Liver (tissue), 9 donors: ENCODE results near the gene FBXW7. TPM values are rescaled to one million over a fixed set of nuclear protein-coding genes. Genes with fewer than 3 reads are reported as not detected.
A peak's percentile ranks its signal among the peaks of the same experiment; 100 is the strongest.

Experiments
- DNase-seq: peaks from one replicate; pipeline ENCODE4 v3.0.0-alpha.2; 2017; ENCODE audit warnings: low spot score
- H3K27ac ChIP-seq, 2 donors: one replicate each; pipeline ENCODE4 v1.7.0; 2013; ENCODE audit warnings: inconsistent platforms in 2 of 2, low read length in 2 of 2, control low read depth in 1 of 2, low read depth in 1 of 2, mild to moderate bottlenecking in 1 of 2
- H3K27me3 ChIP-seq, 4 donors: one replicate each; pipeline versions ENCODE4 v1.6.1 to v1.7.0; 2013; ENCODE audit warnings: low read length in 3 of 4, inconsistent platforms in 1 of 4, mild to moderate bottlenecking in 1 of 4, moderate library complexity in 1 of 4; ENCODE audit not compliant: control insufficient read depth in 4 of 4, insufficient read depth in 4 of 4
- H3K36me3 ChIP-seq, 4 donors: one replicate each; pipeline versions ENCODE4 v1.6.1 to v1.7.0; 2013; ENCODE audit warnings: low read length in 3 of 4, mild to moderate bottlenecking in 3 of 4, low read depth in 1 of 4, moderate library complexity in 1 of 4; ENCODE audit not compliant: control insufficient read depth in 4 of 4, insufficient read depth in 3 of 4
- H3K4me1 ChIP-seq, 4 donors: one replicate each; pipeline versions ENCODE4 v1.6.1 to v1.7.0; 2013; ENCODE audit warnings: low read length in 3 of 4, mild to moderate bottlenecking in 3 of 4, moderate library complexity in 1 of 4; ENCODE audit not compliant: control insufficient read depth in 4 of 4, insufficient read depth in 4 of 4
- H3K4me3 ChIP-seq, 3 donors: one replicate each; pipeline versions ENCODE4 v1.6.1 to v1.7.0; 2013; ENCODE audit warnings: low read length in 3 of 3, control low read depth in 1 of 3, low read depth in 1 of 3, mild to moderate bottlenecking in 1 of 3
- H3K9ac ChIP-seq, 2 donors: one replicate each; pipeline ENCODE4 v1.7.0; 2013; ENCODE audit warnings: low read length in 2 of 2, mild to moderate bottlenecking in 2 of 2, moderate library complexity in 2 of 2, control low read depth in 1 of 2, low read depth in 1 of 2
- H3K9me3 ChIP-seq, 4 donors: one replicate each; pipeline versions ENCODE4 v1.6.1 to v1.7.0; 2013; ENCODE audit warnings: low read length in 3 of 4; ENCODE audit not compliant: control insufficient read depth in 4 of 4
- CTCF ChIP-seq: fragments of 150-350 bp; IDR thresholded peaks from 2 replicates; pipeline ENCODE4 v1.5.1; 2017; ENCODE audit warnings: improper control_type of control experiment, low read depth, low read length; ENCODE audit not compliant: missing input control
- EGR1 ChIP-seq, 2 donors: IDR thresholded peaks; 2 replicates each; pipeline ENCODE4 v1.6.1; 2016 to 2018; ENCODE audit warnings: antibody characterized with exemption in 2 of 2, low read depth in 2 of 2
- FOXA1 ChIP-seq: IDR thresholded peaks from 2 replicates; pipeline ENCODE4 v1.6.1; 2016; ENCODE audit warnings: antibody characterized with exemption
- FOXA2 ChIP-seq: IDR thresholded peaks from 2 replicates; pipeline ENCODE4 v1.6.1; 2016; ENCODE audit warnings: antibody characterized with exemption
- GABPA ChIP-seq, 2 donors: IDR thresholded peaks in 1 of 2; conservative IDR thresholded peaks in 1 of 2; 2 replicates each; pipeline ENCODE4 v1.6.1; 2016; ENCODE audit warnings: antibody characterized with exemption in 2 of 2, mild to moderate bottlenecking in 1 of 2, moderate library complexity in 1 of 2
- HNF4G ChIP-seq: IDR thresholded peaks from 2 replicates; pipeline ENCODE4 v1.6.1; 2016; ENCODE audit warnings: antibody characterized with exemption
- JUND ChIP-seq, 2 donors: IDR thresholded peaks; 2 replicates each; pipeline ENCODE4 v1.6.1; 2016; ENCODE audit warnings: antibody characterized with exemption in 2 of 2
- NR2F2 ChIP-seq: IDR thresholded peaks from 2 replicates; pipeline ENCODE4 v1.6.1; 2016; ENCODE audit warnings: antibody characterized with exemption
- RAD21 ChIP-seq, 2 donors: IDR thresholded peaks; 2 replicates each; pipeline ENCODE4 v1.6.1; 2016; ENCODE audit warnings: antibody characterized with exemption in 2 of 2, mild to moderate bottlenecking in 2 of 2
- RXRA ChIP-seq, 2 donors: IDR thresholded peaks; 2 replicates each; pipeline ENCODE4 v1.6.1; 2017 to 2018; ENCODE audit warnings: antibody characterized with exemption in 2 of 2, mild to moderate bottlenecking in 1 of 2
- SP1 ChIP-seq: IDR thresholded peaks from 2 replicates; pipeline ENCODE4 v1.6.1; 2018; ENCODE audit warnings: antibody characterized with exemption, mild to moderate bottlenecking
- TAF1 ChIP-seq: conservative IDR thresholded peaks from 2 replicates; pipeline ENCODE4 v1.6.1; 2016; ENCODE audit warnings: antibody characterized with exemption, mild to moderate bottlenecking
- YY1 ChIP-seq: IDR thresholded peaks from 2 replicates; pipeline ENCODE4 v1.6.1; 2016; ENCODE audit warnings: antibody characterized with exemption, mild to moderate bottlenecking
- WGBS: extraction: QIAGEN DNeasy Blood & Tissue Kit; methylation state at CpG from one replicate; pipeline ENCODE4 v1.1.7; 2013; 5-methylcytosine and 5-hydroxymethylcytosine counted together
- polyA plus RNA-seq, 2 donors: library from polyadenylated mRNA; stranded (reverse) in 1 of 2; unstranded in 1 of 2; fragments of 200-250 nt in 1 of 2; fragments of >200 nt in 1 of 2; fragmentation: Nextera tagmentation in 1 of 2; extraction: Ambion mirVana in 1 of 2; gene quantifications; one replicate each; pipeline versions ENCODE4 v1.2.1 to v1.2.3, GENCODE V29; 2013 to 2015
- total RNA-seq, 2 donors: library from RNA; depleted of rRNA; stranded (reverse); fragments of >200 nt; gene quantifications; one replicate each; pipeline ENCODE4 v1.2.3, GENCODE V29; 2014
- TF ChIP-seq, protein P1 (sequence below): IDR thresholded peaks from 2 replicates; pipeline ENCODE4 v1.6.1; 2016; ENCODE audit warnings: antibody characterized with exemption
- TF ChIP-seq, protein P2 (sequence below): IDR thresholded peaks from 2 replicates; pipeline ENCODE4 v1.6.1; 2016; ENCODE audit warnings: antibody characterized with exemption
- TF ChIP-seq, protein P3 (sequence below): IDR thresholded peaks from 2 replicates; pipeline ENCODE4 v1.6.1; 2016; ENCODE audit warnings: antibody characterized with exemption
- donor health status: healthy.
- donor health status: healthy.
- donor health status: healthy.
- donor health status: healthy.
- donor health status: healthy.

FBXW7 gene
- total and polyA plus RNA-seq, 4 donors, result 4.0 to 56.9 (median 16.1) TPM

DNA sequence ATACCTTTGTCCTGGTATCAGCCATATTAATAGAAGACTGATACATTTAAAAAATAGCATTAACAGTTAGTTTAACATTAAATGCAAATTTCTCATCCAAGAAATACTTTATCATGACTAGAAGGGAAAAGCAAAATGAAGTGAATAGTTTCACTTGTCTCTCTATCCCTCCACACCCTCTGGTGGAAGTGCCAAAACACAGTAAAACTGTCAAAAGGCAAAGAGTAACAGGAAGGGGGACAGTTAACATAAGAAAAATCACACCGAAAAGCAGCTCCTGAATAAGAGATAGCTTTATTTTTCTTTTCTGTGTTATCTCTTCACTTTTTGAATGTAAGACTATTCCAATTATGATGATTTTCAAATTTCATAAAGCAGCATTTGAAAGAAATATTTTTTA, 187.2 kb downstream of the FBXW7 start:
- no peak for DNase-seq
- no peak overlapping the region for H3K4me3 ChIP-seq
- H3K9ac ChIP-seq, result no peak overlapping the region
- TF ChIP-seq RAD21 (IDR thresholded peaks at IDR 0.05), result peak; percentile 29 to 50
- no peak for TF ChIP-seq JUND (IDR thresholded peaks at IDR 0.05)
- no peak for TF ChIP-seq TAF1
- no peak for TF ChIP-seq FOXA1
- TF ChIP-seq EGR1 (IDR thresholded peaks at IDR 0.05; ENCODE audit: low read depth in 2 of 2), result no peak
- no peak for TF ChIP-seq GABPA (IDR thresholded peaks at IDR 0.05 in 1 of 2, conservative IDR thresholded peaks at IDR 0.05 in 1 of 2)
- TF ChIP-seq, protein P1, sequence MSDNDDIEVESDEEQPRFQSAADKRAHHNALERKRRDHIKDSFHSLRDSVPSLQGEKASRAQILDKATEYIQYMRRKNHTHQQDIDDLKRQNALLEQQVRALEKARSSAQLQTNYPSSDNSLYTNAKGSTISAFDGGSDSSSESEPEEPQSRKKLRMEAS, result no peak
- no peak for TF ChIP-seq FOXA2
- no peaks in the 10 kb centered on the region for H3K9me3 ChIP-seq
- no peak overlapping the region for H3K27ac ChIP-seq
- 68% methylated on average over 1 of the region's 1 CpG for WGBS
- no peaks in the 10 kb centered on the region for H3K27me3 ChIP-seq
- peaks cover 0 to 4% (median 3%) of the 10 kb centered on the region in 4 donors for H3K4me1 ChIP-seq
- peaks cover 0 to 10% (median 2%) of the 10 kb centered on the region in 4 donors for H3K36me3 ChIP-seq

- WGBS, result 99% methylated on average over 4 of the region's 4 CpGs
- Histone ChIP-seq H3K27ac (no peak overlapping the region), H3K9me3 (no peaks in the 10 kb centered on the region), H3K4me3 (no peak overlapping the region), H3K4me1 (no peaks in the 10 kb centered on the region), H3K27me3 (no peaks in the 10 kb centered on the region), H3K36me3 (peaks cover 0 to 10% (median 3%) of the 10 kb centered on the region in 4 donors), H3K9ac (no peak overlapping the region)
- TF ChIP-seq YY1 (no peak), NR2F2 (no peak), GABPA (IDR thresholded peaks at IDR 0.05 in 1 of 2, conservative IDR thresholded peaks at IDR 0.05 in 1 of 2) (no peak), HNF4G (no peak)
- TF ChIP-seq, protein P2, sequence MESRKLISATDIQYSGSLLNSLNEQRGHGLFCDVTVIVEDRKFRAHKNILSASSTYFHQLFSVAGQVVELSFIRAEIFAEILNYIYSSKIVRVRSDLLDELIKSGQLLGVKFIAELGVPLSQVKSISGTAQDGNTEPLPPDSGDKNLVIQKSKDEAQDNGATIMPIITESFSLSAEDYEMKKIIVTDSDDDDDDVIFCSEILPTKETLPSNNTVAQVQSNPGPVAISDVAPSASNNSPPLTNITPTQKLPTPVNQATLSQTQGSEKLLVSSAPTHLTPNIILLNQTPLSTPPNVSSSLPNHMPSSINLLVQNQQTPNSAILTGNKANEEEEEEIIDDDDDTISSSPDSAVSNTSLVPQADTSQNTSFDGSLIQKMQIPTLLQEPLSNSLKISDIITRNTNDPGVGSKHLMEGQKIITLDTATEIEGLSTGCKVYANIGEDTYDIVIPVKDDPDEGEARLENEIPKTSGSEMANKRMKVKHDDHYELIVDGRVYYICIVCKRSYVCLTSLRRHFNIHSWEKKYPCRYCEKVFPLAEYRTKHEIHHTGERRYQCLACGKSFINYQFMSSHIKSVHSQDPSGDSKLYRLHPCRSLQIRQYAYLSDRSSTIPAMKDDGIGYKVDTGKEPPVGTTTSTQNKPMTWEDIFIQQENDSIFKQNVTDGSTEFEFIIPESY, result no peak
- DNase-seq, result no peak
These were observed 188.9 kb downstream of the FBXW7 start for GRCh38 chr4:152346979-152347378.

DNA sequence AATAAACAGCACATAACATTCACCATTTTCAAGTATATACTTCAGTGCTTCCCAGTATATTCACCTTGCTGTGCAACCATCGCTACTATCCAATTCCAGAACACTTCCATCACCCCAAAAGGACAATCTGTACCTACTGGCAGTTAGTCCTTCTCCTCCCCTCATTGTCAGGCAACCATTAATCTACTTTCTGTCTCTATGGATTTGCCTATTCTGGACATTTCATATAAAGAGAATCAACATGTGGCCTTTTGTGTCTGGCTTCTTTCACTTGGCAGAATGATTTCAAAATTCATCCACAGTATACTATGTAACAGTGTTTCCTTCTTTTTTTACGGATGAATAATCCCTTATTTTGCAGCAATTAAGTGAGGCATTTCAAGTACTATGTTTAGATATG, 189.4 kb downstream of the FBXW7 start:
- 95% methylated on average over 2 of the region's 2 CpGs for WGBS
- TF ChIP-seq, protein P1, result no peak
- TF ChIP-seq CTCF (no peak), JUND (IDR thresholded peaks at IDR 0.05) (no peak), NR2F2 (no peak), FOXA2 (no peak), SP1 (no peak), YY1 (no peak), EGR1 (IDR thresholded peaks at IDR 0.05; ENCODE audit: low read depth in 2 of 2) (no peak), HNF4G (no peak), RXRA (IDR thresholded peaks at IDR 0.05) (no peak), TAF1 (no peak), FOXA1 (no peak)
- TF ChIP-seq, protein P3, sequence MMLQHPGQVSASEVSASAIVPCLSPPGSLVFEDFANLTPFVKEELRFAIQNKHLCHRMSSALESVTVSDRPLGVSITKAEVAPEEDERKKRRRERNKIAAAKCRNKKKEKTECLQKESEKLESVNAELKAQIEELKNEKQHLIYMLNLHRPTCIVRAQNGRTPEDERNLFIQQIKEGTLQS, result no peak

More for the DNA sequence above, 189.4 kb downstream of the FBXW7 start:
- peaks cover 0 to 10% (median 3%) of the 10 kb centered on the region in 4 donors for H3K36me3 ChIP-seq
- no peak overlapping the region for H3K4me3 ChIP-seq
- no peaks in the 10 kb centered on the region for H3K9me3 ChIP-seq
- H3K27me3 ChIP-seq, result no peaks in the 10 kb centered on the region
- no peak for DNase-seq
- no peak overlapping the region for H3K9ac ChIP-seq
- H3K4me1 ChIP-seq, result no peaks in the 10 kb centered on the region
- no peak overlapping the region for H3K27ac ChIP-seq
